Peyer's patch (tissue), 4 donors: Measurements from ENCODE around the gene ITIH4. TPM values are rescaled to one million over a fixed set of nuclear protein-coding genes. Genes with fewer than 3 reads are reported as not detected.

ENCODE experiments used
- DNase-seq, 3 donors: peaks; one replicate each; pipeline ENCODE4 v3.0.0-alpha.2; 2017 to 2019
- H3K27ac ChIP-seq, 4 donors: fragments of 200-600 bp; sonication (generic); one replicate each; pipeline ENCODE4 v1.5.1; 2016 to 2019
- H3K27me3 ChIP-seq, 2 donors: fragments of 200-600 bp; sonication (generic); one replicate each; pipeline ENCODE4 v1.5.1; 2019
- H3K36me3 ChIP-seq, 3 donors: fragments of 200-600 bp; sonication (generic); one replicate each; pipeline ENCODE4 v1.5.1; 2016 to 2019
- H3K4me1 ChIP-seq, 4 donors: fragments of 200-600 bp; sonication (generic); one replicate each; pipeline ENCODE4 v1.5.1; 2016 to 2019
- H3K4me3 ChIP-seq, 4 donors: fragments of 200-600 bp; sonication (generic); 1 replicate in 3 of 4; 2 replicates in 1 of 4; pipeline ENCODE4 v1.5.1; 2016 to 2019; ENCODE audit warnings: mild to moderate bottlenecking in 1 of 4
- H3K9me3 ChIP-seq, 4 donors: fragments of 200-600 bp; sonication (generic); one replicate each; pipeline ENCODE4 v1.5.1; 2016 to 2019; ENCODE audit warnings: mild to moderate bottlenecking in 1 of 4
- CTCF ChIP-seq, 6 experiments: fragments of 450-650 bp in 4 of 6; fragments of 200-600 bp in 2 of 6; sonication (generic) in 1 of 6; IDR thresholded peaks; one replicate each; pipeline ENCODE4 v1.5.1; 2017 to 2019; ENCODE audit warnings: antibody characterized with exemption in 6 of 6, mild to moderate bottlenecking in 3 of 6, moderate library complexity in 1 of 6
- POLR2A ChIP-seq, 2 donors: fragments of 450-650 bp; IDR thresholded peaks; one replicate each; pipeline ENCODE4 v1.5.1; 2017; ENCODE audit warnings: antibody characterized with exemption in 2 of 2, mild to moderate bottlenecking in 2 of 2, moderate library complexity in 2 of 2
- total RNA-seq, 4 donors: library from RNA; depleted of rRNA; stranded (reverse); fragments of >200 nt; gene quantifications; one replicate each; pipeline ENCODE4 v1.1.0, GENCODE V29; 2016

ITIH4 gene
- total RNA-seq, 4 donors from 2014 or later: 1.1 to 19.8 (median 1.9) TPM

DNA sequence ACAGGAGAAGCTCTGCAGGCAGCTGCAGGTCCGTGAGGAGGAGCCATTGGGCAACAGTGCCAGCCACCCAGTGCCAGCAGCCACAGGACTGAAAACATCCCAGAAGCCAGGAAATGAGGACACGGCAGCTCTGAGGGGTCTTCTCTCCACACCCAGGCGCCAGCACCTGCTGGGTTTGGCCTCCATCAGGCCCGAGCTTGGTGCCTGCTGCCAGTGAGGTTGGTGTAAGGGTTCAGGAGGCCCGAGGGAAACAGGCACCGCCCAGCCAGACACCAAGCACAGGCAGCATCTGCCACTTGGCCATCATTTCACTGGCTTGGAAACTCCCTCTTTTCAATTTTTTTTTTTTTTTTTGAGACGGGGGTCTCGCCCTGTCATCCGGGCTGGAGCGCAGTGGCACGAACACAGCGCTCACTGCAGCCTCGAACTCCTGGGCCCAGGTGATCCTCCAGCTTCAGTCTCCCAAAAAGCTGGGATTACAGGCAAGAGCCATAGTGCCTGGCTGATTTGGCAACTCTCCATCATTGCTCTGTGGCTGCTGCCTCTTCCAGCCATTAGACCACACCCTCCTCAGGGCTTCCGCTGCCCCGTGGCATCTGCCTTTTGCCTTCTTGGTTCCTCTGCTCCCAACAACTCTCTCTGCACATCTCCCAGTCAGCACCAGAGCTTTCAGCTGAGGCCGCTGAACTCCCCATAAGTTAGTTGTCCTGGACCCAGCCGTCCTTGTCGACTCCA lies 37.3 kb downstream of the ITIH4 start:
- Histone ChIP-seq H3K9me3 (no peaks in the 10 kb centered on the region), H3K27ac (no peak overlapping the region), H3K4me1 (no peaks in the 10 kb centered on the region), H3K36me3 (no peaks in the 10 kb centered on the region), H3K27me3 (no peaks in the 10 kb centered on the region), H3K4me3 (no peak overlapping the region)
- no peak for TF ChIP-seq POLR2A (IDR thresholded peaks at IDR 0.05)
- TF ChIP-seq CTCF (IDR thresholded peaks at IDR 0.05): no peak
- no peak for DNase-seq

DNA sequence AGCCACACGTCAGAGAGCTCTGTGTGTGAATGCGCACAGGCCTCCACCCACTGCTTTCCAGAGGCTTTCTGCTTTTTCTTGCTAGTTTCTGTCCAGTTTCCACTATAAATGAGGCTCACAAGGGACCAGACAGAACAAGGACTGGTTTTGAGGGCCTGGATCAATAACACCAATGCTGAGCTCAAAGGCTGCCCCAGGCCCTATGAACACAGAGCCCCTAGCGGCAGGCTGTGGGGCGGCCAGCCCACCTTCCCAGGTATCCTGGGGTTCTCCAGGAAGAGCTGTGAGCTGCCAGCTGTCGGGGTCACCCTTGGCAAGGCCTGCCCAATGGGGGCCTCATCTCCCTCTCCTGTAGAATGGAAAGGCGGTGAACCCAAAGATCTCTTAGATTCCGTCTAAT lies 38.1 kb downstream of the ITIH4 start:
- no peaks in the 10 kb centered on the region for H3K4me1 ChIP-seq
- TF ChIP-seq POLR2A (IDR thresholded peaks at IDR 0.05) (no peak), CTCF (IDR thresholded peaks at IDR 0.05) (no peak)

DNA sequence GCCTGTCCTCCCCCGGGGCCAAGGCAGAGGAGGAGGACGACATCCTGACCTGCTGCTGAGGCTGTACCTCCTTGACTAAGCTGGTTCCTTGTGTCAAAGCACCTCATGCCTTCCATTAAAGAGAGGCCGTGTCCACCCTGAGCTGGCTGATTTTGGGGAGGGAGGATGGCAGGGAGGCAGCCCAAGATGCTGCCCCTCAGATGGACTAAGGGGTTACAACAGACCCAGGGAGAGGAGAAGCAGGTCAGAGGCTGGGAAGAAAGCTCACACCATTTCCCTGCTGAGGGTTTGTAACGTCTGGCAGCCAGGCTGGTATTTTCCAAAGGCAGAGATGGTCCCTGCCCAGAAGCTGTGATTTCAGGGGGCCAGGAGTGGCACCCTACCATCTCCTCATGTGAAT lies 38.5 kb downstream of the ITIH4 start:
- no peaks in the 10 kb centered on the region for H3K36me3 ChIP-seq
- no peak for DNase-seq
- no peak overlapping the region for H3K27ac ChIP-seq
- H3K4me1 ChIP-seq: no peaks in the 10 kb centered on the region
- H3K27me3 ChIP-seq: no peaks in the 10 kb centered on the region
- no peaks in the 10 kb centered on the region for H3K9me3 ChIP-seq
- H3K4me3 ChIP-seq: no peak overlapping the region
- TF ChIP-seq POLR2A (IDR thresholded peaks at IDR 0.05) (no peak), CTCF (IDR thresholded peaks at IDR 0.05) (no peak)

More for the DNA sequence above, 38.1 kb downstream of the ITIH4 start:
- no peak for DNase-seq
- Histone ChIP-seq H3K4me3 (no peak overlapping the region), H3K27ac (no peak overlapping the region), H3K27me3 (no peaks in the 10 kb centered on the region), H3K9me3 (no peaks in the 10 kb centered on the region), H3K36me3 (no peaks in the 10 kb centered on the region)

- DNase-seq: no peak
- Histone ChIP-seq H3K4me3 (no peak overlapping the region), H3K9me3 (no peaks in the 10 kb centered on the region), H3K4me1 (no peaks in the 10 kb centered on the region), H3K36me3 (no peaks in the 10 kb centered on the region), H3K27ac (no peak overlapping the region), H3K27me3 (no peaks in the 10 kb centered on the region)
- no peak for TF ChIP-seq POLR2A (IDR thresholded peaks at IDR 0.05)
- TF ChIP-seq CTCF (IDR thresholded peaks at IDR 0.05): no peak
Observed at GRCh38 chr3:52791366-52791765, 39.1 kb downstream of the ITIH4 start.

DNA sequence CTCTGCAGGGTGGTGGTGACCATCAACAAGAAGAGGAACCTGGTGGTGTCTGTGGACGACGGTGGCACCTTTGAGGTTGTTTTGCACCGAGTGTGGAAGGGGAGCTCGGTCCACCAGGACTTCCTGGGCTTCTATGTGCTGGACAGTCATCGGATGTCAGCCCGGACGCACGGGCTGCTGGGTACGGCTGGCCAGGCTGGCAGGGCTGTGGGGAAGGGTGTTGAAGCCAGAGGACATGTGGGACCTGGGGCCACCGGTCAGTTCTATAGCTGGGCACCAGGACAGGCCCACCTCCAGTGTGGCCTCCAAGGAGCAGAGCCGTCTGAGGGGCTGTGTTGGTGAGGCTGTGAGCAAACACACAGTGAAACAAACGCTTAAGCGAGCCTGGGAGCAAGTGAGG lies 39.7 kb downstream of the ITIH4 start:
- Histone ChIP-seq H3K27me3 (no peaks in the 10 kb centered on the region), H3K36me3 (no peaks in the 10 kb centered on the region), H3K27ac (no peak overlapping the region), H3K9me3 (no peaks in the 10 kb centered on the region), H3K4me1 (no peaks in the 10 kb centered on the region), H3K4me3 (no peak overlapping the region)
- DNase-seq: no peak
- no peak for TF ChIP-seq POLR2A (IDR thresholded peaks at IDR 0.05)
- no peak for TF ChIP-seq CTCF (IDR thresholded peaks at IDR 0.05)
